ENCODE results near the gene FURIN. TPM values are rescaled to one million over a fixed set of nuclear protein-coding genes. Genes with fewer than 3 reads are reported as not detected.

The FURIN gene
- total RNA-seq, 1 experiment from 2014 or later, result 35.1 TPM

- H3K9me3 Mint-ChIP-seq, result no peaks in the 10 kb centered on the region
- WGBS (ENCODE audit: extremely low coverage, insufficient read length, low lambda C conversion rate), result no CpG with 5 or more reads among the region's 5 CpGs
- peaks cover 12 to 16% of the 10 kb centered on the region in 2 experiments for H3K4me1 Mint-ChIP-seq
- Histone ChIP-seq H3K4me1 (ENCODE audit: insufficient read depth, low read length) (peaks cover 5% of the 10 kb centered on the region; the same call in 1 of the 2 replicates), H4K91ac (ENCODE audit: insufficient read length, low read depth, low read length) (no peak overlapping the region), H2BK120ac (ENCODE audit: low read depth, low read length, poor library complexity, severe bottlenecking) (no peak overlapping the region), H3K56ac (ENCODE audit: insufficient read length, low read depth, low read length) (no peak overlapping the region), H2BK20ac (ENCODE audit: low read depth, low read length, poor library complexity, severe bottlenecking) (no peak overlapping the region), H2BK5ac (ENCODE audit: insufficient read length, low read length) (no peak overlapping the region), H3K14ac (ENCODE audit: insufficient read depth, low read length) (no peak overlapping the region), H2BK15ac (ENCODE audit: low read depth, low read length) (no peak overlapping the region), H3T11ph (ENCODE audit: low read length) (no peak overlapping the region), H3K79me1 (ENCODE audit: insufficient read depth, low read depth, low read length, poor library complexity, severe bottlenecking) (no peaks in the 10 kb centered on the region), H3K27me3 (ENCODE audit: insufficient read depth, low read length) (no peaks in the 10 kb centered on the region), H4K5ac (ENCODE audit: insufficient read length, low read depth, low read length) (no peak overlapping the region), H2AFZ (ENCODE audit: low read length) (no peak overlapping the region), H2AK5ac (ENCODE audit: insufficient read length, low read length) (no peak overlapping the region), H3K18ac (ENCODE audit: insufficient read length, low read depth, low read length) (no peak overlapping the region), H3K9ac (ENCODE audit: extremely low read depth, insufficient read length, low read length) (no peak overlapping the region), H4K20me1 (ENCODE audit: control insufficient read depth, insufficient read depth, insufficient read length) (no peaks in the 10 kb centered on the region), H2BK12ac (ENCODE audit: insufficient read length, low read depth, low read length) (no peak overlapping the region), H3K23me2 (ENCODE audit: insufficient read length, low read depth, low read length, poor library complexity, severe bottlenecking) (no peaks in the 10 kb centered on the region), H3K9me3 (ENCODE audit: control insufficient read depth, low read depth, low read length) (no peaks in the 10 kb centered on the region), H3K4ac (ENCODE audit: low read depth, low read length) (no peak overlapping the region), H3K23ac (ENCODE audit: insufficient read length, low read depth, low read length) (no peak overlapping the region), H3K79me2 (ENCODE audit: insufficient read depth, low read length) (no peaks in the 10 kb centered on the region), H3K4me2 (ENCODE audit: insufficient read depth, insufficient read length, low read length) (no peak overlapping the region), H3K27ac (ENCODE audit: insufficient read length, low read depth, low read length) (no peak overlapping the region), H4K8ac (replicated peaks; ENCODE audit: insufficient read length, low read depth, low read length) (no peak overlapping the region)
- DNase-seq, result no peak
- H3K27me3 Mint-ChIP-seq (ENCODE audit: low read depth), result peaks cover 2% of the 10 kb centered on the region
- no peak overlapping the region; a peak in 1 of 5 replicates for H3K4me3 Mint-ChIP-seq
- TF ChIP-seq CTCF (conservative IDR thresholded peaks at IDR 0.05), result no peak
- H3K27ac Mint-ChIP-seq, result no peak overlapping the region
- H3K36me3 Mint-ChIP-seq (ENCODE audit: insufficient read depth in 1 of 3, low read depth in 3 of 3), result no peaks in the 10 kb centered on the region
Measured at GRCh38 chr15:90844696-90845095, 23.7 kb upstream of the FURIN start.
